ENCODE results near the gene C20orf173. TPM values are rescaled to one million over a fixed set of nuclear protein-coding genes. Genes with fewer than 3 reads are reported as not detected.

The C20orf173 gene
- total RNA-seq, 4 donors from 2014 or later, result not detected

DNA sequence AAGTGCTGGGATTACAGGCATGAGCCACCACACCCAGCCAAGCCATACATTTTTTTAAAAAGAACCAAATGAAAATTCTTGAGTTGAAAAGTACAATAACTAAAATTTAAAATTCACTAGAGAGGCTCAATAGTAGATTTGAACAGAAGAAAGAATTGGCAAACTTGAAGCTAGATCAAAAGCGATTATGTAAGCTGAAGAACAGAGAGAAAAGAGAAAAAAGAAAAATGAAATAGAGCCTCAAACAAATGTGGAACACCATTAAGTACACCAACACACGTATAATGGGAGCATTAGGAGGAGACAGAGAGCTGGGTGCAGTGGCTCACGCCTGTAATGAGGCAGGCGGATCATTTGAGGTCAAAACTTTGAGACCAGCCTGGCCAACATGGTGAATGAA lies 43.4 kb upstream of the C20orf173 start:
- no peak for DNase-seq
- H3K9me3 ChIP-seq, result no peaks in the 10 kb centered on the region
- H3K27me3 ChIP-seq, result no peaks in the 10 kb centered on the region
- no peaks in the 10 kb centered on the region for H3K4me1 ChIP-seq
- in situ Hi-C loops (cut with MboI; ENCODE audit: low sequenced_read_pairs in 4 of 4) (no loop called here), intact Hi-C loops (cut with DNase I; ENCODE audit: low total_unique reads) (no loop called here)
- TF ChIP-seq, protein P1, sequence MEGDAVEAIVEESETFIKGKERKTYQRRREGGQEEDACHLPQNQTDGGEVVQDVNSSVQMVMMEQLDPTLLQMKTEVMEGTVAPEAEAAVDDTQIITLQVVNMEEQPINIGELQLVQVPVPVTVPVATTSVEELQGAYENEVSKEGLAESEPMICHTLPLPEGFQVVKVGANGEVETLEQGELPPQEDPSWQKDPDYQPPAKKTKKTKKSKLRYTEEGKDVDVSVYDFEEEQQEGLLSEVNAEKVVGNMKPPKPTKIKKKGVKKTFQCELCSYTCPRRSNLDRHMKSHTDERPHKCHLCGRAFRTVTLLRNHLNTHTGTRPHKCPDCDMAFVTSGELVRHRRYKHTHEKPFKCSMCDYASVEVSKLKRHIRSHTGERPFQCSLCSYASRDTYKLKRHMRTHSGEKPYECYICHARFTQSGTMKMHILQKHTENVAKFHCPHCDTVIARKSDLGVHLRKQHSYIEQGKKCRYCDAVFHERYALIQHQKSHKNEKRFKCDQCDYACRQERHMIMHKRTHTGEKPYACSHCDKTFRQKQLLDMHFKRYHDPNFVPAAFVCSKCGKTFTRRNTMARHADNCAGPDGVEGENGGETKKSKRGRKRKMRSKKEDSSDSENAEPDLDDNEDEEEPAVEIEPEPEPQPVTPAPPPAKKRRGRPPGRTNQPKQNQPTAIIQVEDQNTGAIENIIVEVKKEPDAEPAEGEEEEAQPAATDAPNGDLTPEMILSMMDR (IDR thresholded peaks at IDR 0.05 in 4 of 5, conservative IDR thresholded peaks at IDR 0.05 in 1 of 5), result no peak
- no peak for TF ChIP-seq POLR2A (IDR thresholded peaks at IDR 0.05)
- H3K27ac ChIP-seq, result no peak overlapping the region
- ATAC-seq, result no peak
- no peaks in the 10 kb centered on the region for H3K36me3 ChIP-seq
- no peak overlapping the region for H3K4me3 ChIP-seq

DNA sequence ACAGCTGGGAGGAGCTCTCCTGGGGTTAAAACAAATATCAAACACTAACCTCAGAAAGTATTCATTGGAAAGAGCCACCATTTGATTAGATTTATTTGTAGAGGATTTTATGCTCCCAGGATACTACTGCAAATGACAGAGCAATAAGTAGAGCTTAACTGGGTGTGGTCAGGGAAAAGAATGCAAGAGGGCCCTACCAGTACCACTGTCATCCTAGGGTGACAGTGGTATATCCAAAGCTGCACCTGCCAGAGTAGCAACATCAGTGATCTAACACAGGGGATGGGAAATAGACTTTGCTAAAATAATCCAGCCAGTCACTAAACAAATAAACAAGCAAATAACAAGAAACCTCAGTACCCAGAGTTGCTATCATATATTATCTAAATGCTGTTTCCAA lies 42.1 kb upstream of the C20orf173 start:
- H3K9me3 ChIP-seq, result no peaks in the 10 kb centered on the region
- intact Hi-C loops (cut with DNase I; ENCODE audit: low total_unique reads), result no loop called here
- DNase-seq (no peak), ATAC-seq (no peak)
- H3K27ac ChIP-seq, result no peak overlapping the region
- H3K4me1 ChIP-seq, result no peaks in the 10 kb centered on the region
- in situ Hi-C loops (cut with MboI; ENCODE audit: low sequenced_read_pairs in 4 of 4), result no loop called here
- TF ChIP-seq, protein P1 (IDR thresholded peaks at IDR 0.05 in 4 of 5, conservative IDR thresholded peaks at IDR 0.05 in 1 of 5), result no peak
- no peak for TF ChIP-seq POLR2A (IDR thresholded peaks at IDR 0.05)
- H3K36me3 ChIP-seq, result no peaks in the 10 kb centered on the region
- no peaks in the 10 kb centered on the region for H3K27me3 ChIP-seq
- no peak overlapping the region for H3K4me3 ChIP-seq

DNA sequence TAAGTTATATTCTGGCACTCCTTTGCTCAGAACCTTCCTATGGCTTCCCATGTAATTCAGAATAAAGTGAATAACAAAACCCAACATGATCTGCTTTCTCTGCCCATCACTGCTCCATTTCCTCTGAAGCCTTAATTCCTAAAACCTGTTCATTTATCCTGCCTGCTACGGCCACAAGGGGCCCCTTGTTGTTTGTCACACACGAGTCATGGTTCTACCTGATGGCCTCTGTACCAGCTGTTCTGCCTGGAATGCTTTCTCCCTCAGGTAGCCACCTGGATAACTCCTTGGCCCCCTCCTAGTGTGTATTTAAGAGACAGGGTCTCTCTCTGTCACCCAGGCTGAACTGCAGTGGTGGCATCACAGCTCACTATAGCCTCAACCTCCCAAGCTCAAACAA lies 39.2 kb upstream of the C20orf173 start:
- no peak overlapping the region for H3K27ac ChIP-seq
- H3K36me3 ChIP-seq, result no peaks in the 10 kb centered on the region
- intact Hi-C loops (cut with DNase I; ENCODE audit: low total_unique reads) (no loop called here), in situ Hi-C loops (cut with MboI; ENCODE audit: low sequenced_read_pairs in 4 of 4) (no loop called here)
- H3K9me3 ChIP-seq, result no peaks in the 10 kb centered on the region
- TF ChIP-seq, protein P1 (IDR thresholded peaks at IDR 0.05 in 4 of 5, conservative IDR thresholded peaks at IDR 0.05 in 1 of 5), result no peak
- no peak for TF ChIP-seq POLR2A (IDR thresholded peaks at IDR 0.05)
- ATAC-seq (no peak), DNase-seq (no peak)
- no peaks in the 10 kb centered on the region for H3K4me1 ChIP-seq
- H3K27me3 ChIP-seq, result no peaks in the 10 kb centered on the region
- no peak overlapping the region for H3K4me3 ChIP-seq

DNA sequence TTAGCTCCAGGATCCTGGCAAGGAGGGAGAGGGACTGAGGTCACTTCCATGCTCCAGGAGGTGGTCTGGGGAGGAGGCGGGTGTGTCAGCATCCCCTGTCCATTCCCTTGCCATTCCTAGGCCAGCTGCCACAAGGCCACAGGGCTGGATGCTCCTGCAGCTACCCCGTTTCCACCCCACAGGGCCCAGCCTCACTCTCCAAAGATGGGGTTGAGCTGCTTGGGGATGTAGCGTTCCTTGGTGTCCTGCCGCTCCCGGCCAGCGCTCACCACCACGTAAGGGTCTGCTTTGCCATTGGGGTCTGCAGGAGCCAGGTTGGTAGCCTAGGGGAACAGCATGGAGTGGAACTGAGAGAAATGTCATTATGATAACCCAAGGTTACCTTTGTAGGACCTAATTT lies 35.5 kb upstream of the C20orf173 start:
- ATAC-seq (no peak), DNase-seq (no peak)
- intact Hi-C loops (cut with DNase I; ENCODE audit: low total_unique reads), result no loop called here

DNA sequence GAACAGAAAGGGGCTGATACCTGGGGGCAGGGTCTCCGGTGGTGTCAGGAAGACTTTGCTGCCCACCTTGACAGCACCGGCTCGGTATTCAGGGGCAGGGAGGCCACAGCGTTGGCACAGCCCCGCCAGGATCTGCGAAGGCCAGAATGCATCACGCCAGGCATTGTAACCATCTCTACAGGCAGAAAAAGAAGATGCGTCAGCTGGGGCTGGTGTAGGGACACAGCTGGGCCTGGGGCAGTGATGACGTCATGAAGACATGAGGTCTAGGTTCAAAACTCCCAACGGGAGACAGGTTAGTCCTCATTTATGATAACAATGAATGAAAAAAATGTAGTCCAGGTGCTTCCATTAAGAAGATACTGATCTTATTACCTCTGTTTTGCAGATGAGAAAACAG lies 34.4 kb upstream of the C20orf173 start:
- H3K27me3 ChIP-seq, result no peaks in the 10 kb centered on the region
- ATAC-seq (no peak), DNase-seq (no peak)
- H3K27ac ChIP-seq, result no peak overlapping the region
- TF ChIP-seq POLR2A (IDR thresholded peaks at IDR 0.05), result no peak
- TF ChIP-seq, protein P1 (IDR thresholded peaks at IDR 0.05 in 4 of 5, conservative IDR thresholded peaks at IDR 0.05 in 1 of 5), result no peak
- H3K4me1 ChIP-seq, result no peaks in the 10 kb centered on the region
- H3K4me3 ChIP-seq, result no peak overlapping the region
- in situ Hi-C loops (cut with MboI; ENCODE audit: low sequenced_read_pairs in 4 of 4), result no loop called here
- intact Hi-C loops (cut with DNase I; ENCODE audit: low total_unique reads), result no loop called here
- no peaks in the 10 kb centered on the region for H3K9me3 ChIP-seq
- no peaks in the 10 kb centered on the region for H3K36me3 ChIP-seq

More for the DNA sequence above, 35.5 kb upstream of the C20orf173 start:
- in situ Hi-C loops (cut with MboI; ENCODE audit: low sequenced_read_pairs in 4 of 4), result no loop called here
- Histone ChIP-seq H3K4me1 (no peaks in the 10 kb centered on the region), H3K36me3 (no peaks in the 10 kb centered on the region), H3K27me3 (no peaks in the 10 kb centered on the region), H3K27ac (no peak overlapping the region), H3K4me3 (no peak overlapping the region), H3K9me3 (no peaks in the 10 kb centered on the region)
- no peak for TF ChIP-seq POLR2A (IDR thresholded peaks at IDR 0.05)
- TF ChIP-seq, protein P1 (IDR thresholded peaks at IDR 0.05 in 4 of 5, conservative IDR thresholded peaks at IDR 0.05 in 1 of 5), result no peak

Measured in gastrocnemius medialis (tissue), 4 donors.